ENCODE data around the gene EGFL8.
A peak's percentile ranks its signal among the peaks of the same experiment; 100 is the strongest.
"Not testable (repeated sequence)": the region's sequence is repeated elsewhere in the genome, so short reads cannot be mapped to it uniquely, and the experiment has no call there.

Gene EGFL8

GRCh38 chr6:32164295-32164694 lies at the start of gene EGFL8:
EGFL8 (plus strand) TSS chr6:32164595; CDS start chr6:32166166, 1,571 bp downstream.
- no peak for DNase-seq (ENCODE audit: low spot score)

GRCh38 chr6:32114796-32115195 lies 49.6 kb upstream of the EGFL8 start:
- no peak for DNase-seq (ENCODE audit: low spot score)

GRCh38 chr6:32115623-32116022 lies 48.8 kb upstream of the EGFL8 start:
- no peak for DNase-seq (ENCODE audit: low spot score)

DNA sequence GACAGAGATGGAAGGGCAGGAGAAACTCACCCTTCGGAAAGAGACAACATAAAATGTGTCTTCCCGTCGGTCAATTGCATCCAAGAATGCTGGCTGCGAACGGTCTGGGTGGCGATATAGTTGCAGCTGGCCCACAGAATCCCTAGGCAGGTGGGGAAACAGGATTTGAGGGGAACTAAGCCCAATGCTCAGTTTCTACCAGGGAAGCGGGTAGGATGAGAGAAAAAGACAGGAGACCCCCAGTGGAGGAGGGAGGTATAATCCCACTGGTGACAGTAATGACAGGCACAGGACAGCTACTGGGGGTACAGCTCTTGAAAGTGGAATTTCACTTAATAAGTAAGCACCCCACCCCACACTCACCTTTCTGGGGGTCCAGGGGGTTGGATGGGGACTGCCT lies 47.7 kb upstream of the EGFL8 start:
- DNase-seq (ENCODE audit: low spot score) = no peak

- no peak for DNase-seq (ENCODE audit: low spot score)
These were observed 46.9 kb upstream of the EGFL8 start for GRCh38 chr6:32117461-32117860.

DNA sequence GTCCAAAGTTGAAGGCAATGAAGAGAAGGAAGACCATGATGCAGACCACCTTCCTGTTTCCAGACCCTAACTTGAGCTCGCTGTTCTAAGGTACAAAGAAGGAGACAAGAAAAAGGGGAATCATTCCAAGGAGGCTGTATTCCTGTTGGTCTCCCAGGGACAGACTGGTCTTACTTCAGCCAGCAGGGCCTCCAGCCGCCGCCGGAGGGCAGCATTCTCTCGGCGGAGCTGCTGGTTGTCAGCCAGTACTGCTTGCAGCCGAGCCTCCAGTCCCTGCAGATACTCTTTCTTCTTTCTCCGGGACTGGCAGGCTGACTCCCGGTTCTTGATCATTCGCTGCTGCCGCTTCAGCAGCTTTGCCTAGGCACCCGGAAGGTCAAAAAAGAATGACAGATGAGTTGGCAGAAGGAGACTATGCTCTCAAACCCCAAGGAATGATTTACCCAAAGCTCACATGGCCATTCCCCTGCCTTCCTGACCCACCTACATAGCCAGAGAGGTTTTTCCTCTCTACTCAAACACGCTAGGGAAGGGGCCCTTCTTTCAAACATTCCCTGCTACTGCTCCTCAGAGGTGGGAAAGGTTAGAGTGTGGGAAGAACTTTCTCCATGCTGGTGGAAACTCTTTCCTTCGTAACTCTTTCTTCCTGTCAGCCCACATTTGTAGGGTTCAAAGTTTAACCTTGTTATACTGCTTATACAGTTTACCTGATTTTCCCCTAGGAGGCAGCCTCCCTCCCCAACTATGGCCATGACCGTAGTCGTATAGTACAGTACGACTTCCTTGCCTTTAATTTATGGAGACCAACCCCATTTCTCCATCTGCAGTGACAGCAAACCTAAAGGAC lies 45.4 kb upstream of the EGFL8 start:
- peak; percentile 67 for DNase-seq (ENCODE audit: low spot score)

- DNase-seq (ENCODE audit: low spot score) = no peak
These were observed 43.8 kb upstream of the EGFL8 start for GRCh38 chr6:32120573-32121059.

GRCh38 chr6:32123681-32124080 lies 40.7 kb upstream of the EGFL8 start:
- DNase-seq (ENCODE audit: low spot score) = no peak

GRCh38 chr6:32126880-32127279 lies 37.5 kb upstream of the EGFL8 start:
- DNase-seq (ENCODE audit: low spot score) = no peak

- no peak for DNase-seq (ENCODE audit: low spot score)
These were observed 37.0 kb upstream of the EGFL8 start for GRCh38 chr6:32127409-32127716.

DNA sequence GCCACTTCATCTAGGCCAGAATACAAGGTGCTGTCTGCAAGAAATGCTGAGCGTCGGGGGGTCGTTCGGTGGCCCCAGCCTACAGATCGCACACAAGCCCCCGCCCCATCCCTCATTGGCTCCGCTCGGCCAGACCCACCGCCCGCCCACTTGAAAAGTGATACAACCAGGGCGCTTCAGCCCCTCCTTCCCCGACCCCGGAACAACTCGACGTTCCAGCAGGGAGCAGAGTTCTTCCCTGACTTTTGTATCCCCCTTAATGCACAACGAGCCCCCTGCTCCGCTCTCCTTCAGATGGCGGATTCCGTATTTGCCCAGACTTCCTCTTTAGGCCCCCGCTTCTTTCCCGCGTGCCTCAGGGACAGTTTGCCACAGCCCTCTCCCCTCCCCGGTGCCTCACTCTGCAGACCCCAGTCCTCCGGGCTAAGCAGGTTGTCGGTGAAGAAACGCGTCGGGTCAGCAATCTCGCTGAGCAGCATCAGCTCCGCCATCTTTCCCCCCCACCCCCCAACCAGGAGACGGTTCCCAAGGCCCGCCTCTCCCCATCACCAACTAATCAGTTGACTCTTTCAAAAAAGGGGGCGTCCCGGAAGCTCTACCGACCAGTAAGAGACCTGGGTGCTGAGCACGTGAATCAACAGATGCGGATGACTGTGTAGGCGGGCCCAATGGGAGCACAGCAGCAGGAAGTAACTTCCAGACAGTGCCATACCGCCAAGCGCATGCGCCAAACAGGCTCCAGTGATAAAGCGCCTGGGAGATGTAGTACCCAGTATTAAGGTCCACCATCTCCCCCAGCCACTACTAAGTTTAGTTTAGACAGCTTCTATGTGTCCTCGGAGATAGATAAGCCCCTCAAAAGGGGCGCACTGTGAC lies 36.4 kb upstream of the EGFL8 start, which contains the start of gene ATF6B:
Gene ATF6B, minus strand, starts transcription at position 530 of the 876 bp plus-strand sequence. Its CDS starts 39 bp downstream, at position 491.
- DNase-seq (ENCODE audit: low spot score) = peak; percentile 99

- no peak for DNase-seq (ENCODE audit: low spot score)
These were observed 35.6 kb upstream of the EGFL8 start for GRCh38 chr6:32128751-32129296.

DNA sequence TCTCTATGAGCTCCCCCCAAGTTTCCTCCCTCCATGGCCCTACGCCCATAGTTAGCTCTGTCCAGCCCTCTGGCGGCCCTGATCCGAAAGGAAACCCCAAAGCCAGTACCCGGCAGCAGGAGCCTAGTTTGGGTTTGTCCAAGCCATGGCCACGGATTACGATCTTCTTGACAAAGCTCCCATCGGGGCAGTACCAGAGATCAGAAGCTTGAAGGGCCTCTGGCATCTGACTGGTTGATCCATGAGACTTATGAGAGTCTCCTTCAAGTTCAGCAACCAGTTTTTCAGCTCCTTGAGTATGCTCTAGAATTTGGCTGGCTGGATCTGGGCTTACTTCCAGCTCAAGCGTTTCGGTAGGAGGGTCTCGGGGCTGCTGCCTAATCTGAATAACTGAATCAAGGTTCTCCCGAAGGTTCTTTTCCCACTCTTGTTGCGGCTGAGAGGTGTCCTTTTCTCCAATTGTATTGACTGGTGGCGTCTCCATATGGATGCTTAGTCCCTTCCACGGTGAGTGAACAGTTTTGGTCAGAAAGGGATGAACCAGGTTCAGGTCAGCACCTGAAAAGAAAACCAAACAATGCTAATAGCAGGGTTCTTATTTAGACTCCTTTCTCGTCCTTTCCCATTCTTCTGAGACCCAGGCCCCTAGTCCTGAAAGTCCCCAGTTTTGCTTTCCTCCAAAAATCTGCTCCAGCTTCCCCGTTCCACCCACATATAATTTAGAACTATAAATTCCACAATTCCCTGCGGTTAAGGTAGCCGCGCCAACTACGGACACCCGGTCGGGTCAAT lies 34.9 kb upstream of the EGFL8 start:
- DNase-seq (ENCODE audit: low spot score) = no peak

DNA sequence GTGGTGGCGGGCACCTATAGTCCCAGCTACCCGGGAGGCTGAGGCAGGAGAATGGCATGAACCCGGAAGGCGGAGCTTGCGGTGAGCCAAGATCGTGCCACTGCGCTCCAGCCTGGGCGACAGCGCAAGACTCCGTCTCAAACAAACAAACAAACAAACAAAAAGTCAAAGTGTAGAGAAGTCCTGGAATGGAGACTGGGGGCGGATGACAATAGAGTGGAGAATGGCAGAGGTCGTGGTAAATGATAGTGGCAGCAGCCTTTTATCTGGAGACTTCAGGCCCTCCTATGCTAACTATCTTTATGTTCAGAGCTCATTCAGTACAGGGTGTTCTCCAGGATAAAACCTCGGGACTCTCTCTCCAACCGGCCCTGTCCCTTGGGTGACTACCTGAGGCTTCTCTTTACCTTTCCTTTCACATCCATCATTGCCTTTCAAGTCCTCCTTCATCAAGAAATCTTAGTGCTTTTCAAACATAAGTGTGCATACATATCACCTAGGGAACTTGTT lies 32.9 kb upstream of the EGFL8 start:
- no peak for DNase-seq (ENCODE audit: low spot score)

DNA sequence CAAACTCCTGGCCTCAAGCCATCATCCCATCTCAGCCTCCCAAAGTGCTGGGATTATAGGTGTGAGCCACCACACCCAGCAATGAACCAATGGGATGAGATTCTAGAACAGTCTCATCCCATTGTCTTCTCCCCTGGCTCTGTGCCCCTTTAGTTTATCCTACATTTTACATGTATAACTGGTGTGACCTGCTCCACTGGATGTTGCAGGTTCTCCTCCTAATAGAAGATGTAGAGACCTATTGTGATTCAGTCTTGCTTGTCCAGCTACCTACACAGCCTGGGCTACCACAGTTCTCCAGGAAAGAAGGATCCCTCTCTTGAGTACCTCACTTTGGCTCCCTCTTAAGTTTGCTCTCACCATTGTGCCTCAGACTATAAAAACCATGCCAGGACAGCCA lies 32.3 kb upstream of the EGFL8 start:
- DNase-seq (ENCODE audit: low spot score) = no peak

GRCh38 chr6:32133786-32134185 lies 30.6 kb upstream of the EGFL8 start:
- no peak for DNase-seq (ENCODE audit: low spot score)

DNA sequence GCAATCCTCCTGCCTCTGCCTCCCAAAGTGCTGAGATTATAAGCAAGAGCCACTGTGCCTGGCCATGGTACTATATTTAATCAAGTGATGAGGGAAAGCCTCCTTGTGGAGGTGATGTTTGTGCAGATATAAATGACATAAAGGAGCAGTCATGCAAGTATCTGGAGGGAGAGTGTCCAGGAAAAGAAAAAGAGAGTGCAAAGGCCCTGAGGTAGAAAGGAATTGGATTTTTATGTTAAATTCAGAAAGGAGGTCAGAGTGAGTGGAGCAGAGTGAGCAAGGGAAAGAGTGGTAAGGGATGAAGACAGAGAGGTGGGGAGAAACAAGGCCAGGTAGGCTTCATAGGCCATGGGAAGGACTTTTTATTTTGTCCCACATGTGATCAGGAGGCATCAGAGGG lies 26.9 kb upstream of the EGFL8 start:
- no peak for DNase-seq (ENCODE audit: low spot score)

- DNase-seq (ENCODE audit: low spot score) = no peak
These were observed 24.8 kb upstream of the EGFL8 start for GRCh38 chr6:32139590-32139989.

- DNase-seq (ENCODE audit: low spot score) = no peak
These were observed 23.9 kb upstream of the EGFL8 start for GRCh38 chr6:32140420-32141046.

GRCh38 chr6:32144238-32144637 lies 20.2 kb upstream of the EGFL8 start:
- not testable (repeated sequence) for DNase-seq (ENCODE audit: low spot score)

- no peak for DNase-seq (ENCODE audit: low spot score)
These were observed 18.1 kb upstream of the EGFL8 start for GRCh38 chr6:32146287-32146686.
